ENCODE results near the gene PLXNA2.
A peak's percentile ranks its signal among the peaks of the same experiment; 100 is the strongest.

PLXNA2 gene

DNA sequence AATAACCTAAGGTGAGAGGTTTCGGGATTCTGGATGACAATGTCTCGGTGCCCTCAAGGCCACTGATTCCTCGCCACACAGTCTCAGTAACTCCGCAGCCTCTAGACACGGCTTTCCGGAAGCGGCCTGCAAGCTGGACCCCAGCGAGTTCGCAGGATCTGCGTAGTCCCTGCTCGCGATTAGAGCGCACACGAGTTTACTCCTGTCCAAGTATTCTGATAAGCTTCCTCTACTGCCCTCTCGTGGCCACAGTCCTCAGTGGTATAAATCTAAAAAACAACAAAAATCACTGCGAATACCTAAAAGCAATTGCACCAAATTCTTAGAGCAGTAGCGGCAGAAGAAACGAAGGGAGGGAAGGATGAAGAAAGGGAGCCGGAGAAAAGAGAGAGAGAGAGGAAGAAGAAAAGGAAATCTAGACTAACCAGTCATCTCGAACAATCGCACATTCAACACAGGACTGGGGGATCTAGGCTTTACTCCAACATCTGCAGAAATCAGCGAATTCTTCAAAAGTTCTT lies 1.1 kb upstream of the PLXNA2 start:
- Histone ChIP-seq H3K27me3 (ENCODE audit: insufficient read depth, low read length, poor library complexity) (peaks cover 82% of the 10 kb centered on the region), H3K36me3 (ENCODE audit: insufficient read depth, low read length) (no peaks in the 10 kb centered on the region), H2AFZ (ENCODE audit: low read depth, low read length) (no peak overlapping the region), H3K9ac (ENCODE audit: low read depth, low read length) (no peak overlapping the region), H3K9me3 (ENCODE audit: insufficient read depth, low read length, severe bottlenecking) (no peaks in the 10 kb centered on the region), H3K27ac (ENCODE audit: low read length) (no peak overlapping the region), H3K79me2 (ENCODE audit: insufficient read depth, low read length) (no peaks in the 10 kb centered on the region), H3K4me1 (ENCODE audit: insufficient read depth, low read length) (peaks cover 24% of the 10 kb centered on the region), H3K4me3 (ENCODE audit: low read depth in 1 of 2, low read length in 2 of 2) (no peak overlapping the region), H3K4me2 (ENCODE audit: insufficient read depth, low read length) (peak overlapping the region; percentile 98), H4K20me1 (ENCODE audit: insufficient read depth, low read length) (peaks cover 14% of the 10 kb centered on the region; the same call in 1 of the 2 replicates)
- DNase-seq (peak; percentile 73), ATAC-seq (ENCODE audit: insufficient read depth, low read depth) (peak; percentile 67)
- TF ChIP-seq CTCF (IDR thresholded peaks at IDR 0.05; ENCODE audit: borderline replicate concordance, extremely low read depth, low read length, poor library complexity, severe bottlenecking) (peak; percentile 83), EZH2 (IDR thresholded peaks at IDR 0.05; ENCODE audit: borderline replicate concordance, low read depth, low read length, severe bottlenecking) (no peak)

GRCh38 chr1:208243527-208243966 lies 637 bp downstream of the PLXNA2 start:
- Histone ChIP-seq H3K27me3 (ENCODE audit: insufficient read depth, low read length, poor library complexity) (peaks cover 94% of the 10 kb centered on the region), H3K4me3 (ENCODE audit: low read depth in 1 of 2, low read length in 2 of 2) (peak overlapping the region; percentile 16 to 65; a peak in 3 of 4 replicates), H3K4me2 (ENCODE audit: insufficient read depth, low read length) (peak overlapping the region; percentile 98), H3K4me1 (ENCODE audit: insufficient read depth, low read length) (peaks cover 24% of the 10 kb centered on the region), H3K79me2 (ENCODE audit: insufficient read depth, low read length) (no peaks in the 10 kb centered on the region), H3K36me3 (ENCODE audit: insufficient read depth, low read length) (no peaks in the 10 kb centered on the region), H4K20me1 (ENCODE audit: insufficient read depth, low read length) (peaks cover 14% of the 10 kb centered on the region; the same call in 1 of the 2 replicates), H3K9me3 (ENCODE audit: insufficient read depth, low read length, severe bottlenecking) (no peaks in the 10 kb centered on the region), H3K9ac (ENCODE audit: low read depth, low read length) (peak overlapping the region; percentile 49; the same call in 1 of the 2 replicates), H2AFZ (ENCODE audit: low read depth, low read length) (0 out of 2 replicates have a peak overlapping the region, but pooled peaks have one; percentile 60), H3K27ac (ENCODE audit: low read length) (no peak overlapping the region)
- ATAC-seq (ENCODE audit: insufficient read depth, low read depth) (peak; percentile 27; the same call in 2 of the 3 replicates), DNase-seq (no peak)
- TF ChIP-seq CTCF (IDR thresholded peaks at IDR 0.05; ENCODE audit: borderline replicate concordance, extremely low read depth, low read length, poor library complexity, severe bottlenecking) (no peak), EZH2 (IDR thresholded peaks at IDR 0.05; ENCODE audit: borderline replicate concordance, low read depth, low read length, severe bottlenecking) (no peak)

DNA sequence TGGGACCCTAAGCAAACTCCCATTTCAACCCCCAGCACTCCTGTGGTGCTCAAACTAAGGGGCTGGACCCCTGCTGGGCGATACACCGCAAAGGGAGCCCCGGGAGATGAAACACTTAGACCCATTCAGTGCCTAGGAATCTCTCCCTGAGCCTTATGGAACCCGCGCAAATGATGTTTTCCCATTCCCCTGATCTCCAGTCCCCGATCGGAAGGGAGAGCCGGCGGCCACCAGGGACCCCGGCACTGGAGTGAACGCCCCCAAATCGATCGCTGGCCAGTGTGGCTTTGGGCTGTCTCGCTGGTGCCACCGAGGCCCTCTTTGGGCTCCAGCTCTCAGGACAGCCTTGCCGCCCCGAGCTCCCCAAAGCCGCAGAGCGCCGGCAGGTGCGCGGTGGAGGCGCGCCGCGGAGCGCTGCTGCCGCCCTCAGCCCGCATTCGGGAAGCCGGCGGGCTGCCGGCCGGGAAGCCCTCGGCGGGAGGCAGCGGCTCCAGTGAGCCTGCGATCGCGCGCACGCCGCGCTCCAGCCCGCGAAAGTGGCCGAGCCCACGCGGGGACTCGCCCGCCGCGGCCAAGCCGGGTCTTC lies 1.1 kb downstream of the PLXNA2 start:
- no peak for DNase-seq
- H3K9ac ChIP-seq (ENCODE audit: low read depth, low read length): peak overlapping the region; percentile 49; the same call in 1 of the 2 replicates

More for the DNA sequence above, 1.1 kb downstream of the PLXNA2 start:
- no peak overlapping the region for H2AFZ ChIP-seq (ENCODE audit: low read depth, low read length)
- H3K79me2 ChIP-seq (ENCODE audit: insufficient read depth, low read length): no peaks in the 10 kb centered on the region
- ATAC-seq (ENCODE audit: insufficient read depth, low read depth): no peak
- no peaks in the 10 kb centered on the region for H3K36me3 ChIP-seq (ENCODE audit: insufficient read depth, low read length)
- peak overlapping the region in 1 of 2 experiments; percentile 65; a peak in 2 of 4 replicates for H3K4me3 ChIP-seq (ENCODE audit: low read depth in 1 of 2, low read length in 2 of 2)
- peaks cover 24% of the 10 kb centered on the region for H3K4me1 ChIP-seq (ENCODE audit: insufficient read depth, low read length)
- peak overlapping the region; percentile 98 for H3K4me2 ChIP-seq (ENCODE audit: insufficient read depth, low read length)
- H3K9me3 ChIP-seq (ENCODE audit: insufficient read depth, low read length, severe bottlenecking): no peaks in the 10 kb centered on the region
- H4K20me1 ChIP-seq (ENCODE audit: insufficient read depth, low read length): peaks cover 14% of the 10 kb centered on the region; the same call in 1 of the 2 replicates
- H3K27me3 ChIP-seq (ENCODE audit: insufficient read depth, low read length, poor library complexity): peaks cover 96% of the 10 kb centered on the region
- H3K27ac ChIP-seq (ENCODE audit: low read length): no peak overlapping the region
- TF ChIP-seq EZH2 (IDR thresholded peaks at IDR 0.05; ENCODE audit: borderline replicate concordance, low read depth, low read length, severe bottlenecking): peak; percentile 21
- no peak for TF ChIP-seq CTCF (IDR thresholded peaks at IDR 0.05; ENCODE audit: borderline replicate concordance, extremely low read depth, low read length, poor library complexity, severe bottlenecking)
